Measurements from ENCODE around the gene METAP1D.

DNA sequence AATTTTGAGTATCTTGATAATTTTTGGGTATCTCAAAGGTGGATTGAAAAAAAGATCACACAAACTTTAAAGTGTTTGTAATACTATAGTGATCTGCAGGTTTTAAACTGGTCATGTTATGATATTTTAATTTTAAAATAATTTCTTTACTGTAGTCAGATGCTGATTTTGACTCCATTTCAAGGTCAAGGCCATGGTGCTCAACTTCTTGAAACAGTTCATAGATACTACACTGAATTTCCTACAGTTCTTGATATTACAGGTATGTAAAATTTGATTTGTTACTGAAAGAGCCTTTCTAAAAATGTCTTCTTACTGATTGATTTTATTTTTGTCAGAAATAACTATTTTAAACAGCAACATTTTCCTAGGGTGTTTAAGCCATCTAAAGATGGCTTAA, 33.1 kb upstream of the METAP1D start:
- TF ChIP-seq POLR2AphosphoS5 (IDR thresholded peaks at IDR 0.05; ENCODE audit: low read depth, low read length) (no peak), SIN3A (IDR thresholded peaks at IDR 0.05; ENCODE audit: borderline replicate concordance, low read depth, low read length) (no peak), RXRA (IDR thresholded peaks at IDR 0.05; ENCODE audit: borderline replicate concordance, low read depth) (no peak), EP300 (IDR thresholded peaks at IDR 0.05; ENCODE audit: borderline replicate concordance in 1 of 2, low read depth in 1 of 2, low read length in 1 of 2) (no peak)
- TF ChIP-seq, protein P1, sequence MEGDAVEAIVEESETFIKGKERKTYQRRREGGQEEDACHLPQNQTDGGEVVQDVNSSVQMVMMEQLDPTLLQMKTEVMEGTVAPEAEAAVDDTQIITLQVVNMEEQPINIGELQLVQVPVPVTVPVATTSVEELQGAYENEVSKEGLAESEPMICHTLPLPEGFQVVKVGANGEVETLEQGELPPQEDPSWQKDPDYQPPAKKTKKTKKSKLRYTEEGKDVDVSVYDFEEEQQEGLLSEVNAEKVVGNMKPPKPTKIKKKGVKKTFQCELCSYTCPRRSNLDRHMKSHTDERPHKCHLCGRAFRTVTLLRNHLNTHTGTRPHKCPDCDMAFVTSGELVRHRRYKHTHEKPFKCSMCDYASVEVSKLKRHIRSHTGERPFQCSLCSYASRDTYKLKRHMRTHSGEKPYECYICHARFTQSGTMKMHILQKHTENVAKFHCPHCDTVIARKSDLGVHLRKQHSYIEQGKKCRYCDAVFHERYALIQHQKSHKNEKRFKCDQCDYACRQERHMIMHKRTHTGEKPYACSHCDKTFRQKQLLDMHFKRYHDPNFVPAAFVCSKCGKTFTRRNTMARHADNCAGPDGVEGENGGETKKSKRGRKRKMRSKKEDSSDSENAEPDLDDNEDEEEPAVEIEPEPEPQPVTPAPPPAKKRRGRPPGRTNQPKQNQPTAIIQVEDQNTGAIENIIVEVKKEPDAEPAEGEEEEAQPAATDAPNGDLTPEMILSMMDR (IDR thresholded peaks at IDR 0.05), result no peak

All from SK-N-SH (cell line).